Hematopoietic multipotent progenitor cell treated with erythropoietin and hydrocortisone succinate and interleukin-3 and kit ligand, for 4 days (in vitro differentiated cells): ENCODE data around the gene GOLGA6L9.
A peak's percentile ranks its signal among the peaks of the same experiment; 100 is the strongest.
"Not testable (repeated sequence)": the region's sequence is repeated elsewhere in the genome, so short reads cannot be mapped to it uniquely, and the experiment has no call there.

Experiments used
- DNase-seq: peaks from one replicate; pipeline ENCODE4 v3.0.0-alpha.2; 2015

Gene GOLGA6L9

DNA sequence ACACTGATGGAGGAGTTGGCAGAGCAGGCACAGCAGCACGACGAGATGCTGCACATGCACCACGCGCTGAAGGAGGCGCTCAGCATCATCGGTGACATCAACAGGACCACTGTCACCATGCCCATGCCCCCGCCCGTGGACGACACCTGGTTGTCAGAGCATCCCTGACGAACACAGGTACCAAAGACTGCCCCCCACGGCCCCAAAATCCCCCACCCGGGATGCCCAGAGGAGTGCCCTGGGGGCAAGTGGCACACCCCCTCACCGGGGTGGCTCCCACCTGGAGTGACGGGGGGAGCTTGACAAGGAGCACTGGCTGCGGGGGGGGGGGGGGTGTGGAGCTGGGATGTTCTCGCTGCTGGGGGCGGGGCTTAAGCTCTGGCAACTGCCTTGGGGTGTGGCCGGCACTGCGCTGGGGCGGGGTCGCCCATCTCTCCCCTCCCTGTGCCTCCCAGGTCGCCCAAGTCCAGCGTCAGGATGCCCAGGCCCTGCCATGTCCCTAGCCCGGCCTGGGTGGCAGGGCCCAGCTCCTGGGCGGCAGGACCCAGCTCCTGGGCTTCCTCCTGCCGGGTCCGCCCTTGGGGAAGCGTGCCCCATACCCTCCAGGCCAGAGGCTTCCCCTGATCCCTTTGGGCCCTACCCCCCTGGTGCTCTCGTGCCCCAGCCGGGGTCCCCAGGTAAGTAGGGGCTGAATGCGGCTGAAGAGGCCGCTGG lies 42.8 kb downstream of the GOLGA6L9 start:
- DNase-seq, result peak; percentile 18

DNA sequence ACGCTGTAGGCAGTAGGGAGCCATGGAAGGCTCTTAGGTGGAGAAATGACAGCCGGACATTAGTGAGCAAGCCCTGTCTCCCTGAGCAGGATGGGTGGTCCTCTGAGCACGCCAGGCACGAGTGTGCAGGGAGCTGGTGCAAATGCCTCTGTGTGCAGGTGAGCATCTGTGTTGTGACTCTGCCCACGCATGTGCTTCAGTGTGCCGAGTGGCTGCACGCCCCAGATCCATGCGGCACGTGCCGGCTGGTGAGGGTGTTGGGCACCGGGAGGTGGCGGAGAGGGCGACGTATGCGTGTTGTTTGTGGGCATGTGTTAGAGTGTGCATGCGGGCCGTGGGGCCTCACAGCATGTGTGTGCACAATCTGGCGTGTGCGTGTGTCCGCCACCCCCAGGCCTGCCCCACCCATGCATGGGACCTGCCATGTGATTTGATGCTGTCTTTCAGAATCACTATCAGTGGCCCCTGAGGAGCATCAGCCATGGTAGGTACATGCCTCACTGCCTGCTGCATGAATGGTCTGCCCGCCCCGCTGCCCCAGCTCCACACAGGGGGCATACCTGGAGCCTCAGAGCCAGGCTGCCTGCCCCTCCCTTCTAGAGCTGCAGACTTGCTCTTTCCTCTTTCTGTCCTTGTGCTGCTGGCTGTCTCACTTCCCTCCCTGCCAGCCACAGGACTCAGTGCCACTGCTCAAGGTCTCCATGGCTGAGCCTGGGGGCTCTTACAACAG lies 45.1 kb downstream of the GOLGA6L9 start:
- DNase-seq, result not testable (repeated sequence)

DNA sequence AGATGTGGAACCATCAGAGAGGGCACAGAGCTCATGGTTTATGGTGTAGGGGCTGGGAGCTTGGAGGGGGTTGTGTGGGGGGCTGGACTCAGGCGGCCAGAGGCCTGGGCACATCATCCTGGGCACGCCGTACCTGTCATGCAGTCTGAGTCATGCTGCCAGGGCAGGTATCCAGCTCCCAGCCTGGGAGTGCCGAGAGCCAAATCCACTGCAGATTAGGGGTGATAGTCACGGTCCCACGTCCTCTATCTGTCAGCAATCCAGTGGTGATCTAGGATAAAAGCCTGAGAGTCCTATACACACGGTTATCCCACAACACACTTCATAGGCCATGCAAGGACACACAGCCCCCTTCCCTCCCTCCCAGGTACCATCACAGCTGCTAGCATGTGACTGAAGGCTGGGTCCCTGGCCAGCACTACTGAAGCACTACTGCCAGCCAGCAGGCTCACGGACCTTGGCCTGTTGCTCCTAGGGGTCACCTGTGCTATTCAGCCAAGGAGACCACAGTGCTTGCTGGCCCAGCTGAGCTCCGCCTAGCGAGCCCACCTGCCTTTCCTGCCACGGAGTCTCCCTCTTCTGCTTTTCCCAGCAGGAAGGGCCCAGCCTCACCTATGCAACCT lies 45.8 kb downstream of the GOLGA6L9 start:
- DNase-seq, result not testable (repeated sequence)

DNA sequence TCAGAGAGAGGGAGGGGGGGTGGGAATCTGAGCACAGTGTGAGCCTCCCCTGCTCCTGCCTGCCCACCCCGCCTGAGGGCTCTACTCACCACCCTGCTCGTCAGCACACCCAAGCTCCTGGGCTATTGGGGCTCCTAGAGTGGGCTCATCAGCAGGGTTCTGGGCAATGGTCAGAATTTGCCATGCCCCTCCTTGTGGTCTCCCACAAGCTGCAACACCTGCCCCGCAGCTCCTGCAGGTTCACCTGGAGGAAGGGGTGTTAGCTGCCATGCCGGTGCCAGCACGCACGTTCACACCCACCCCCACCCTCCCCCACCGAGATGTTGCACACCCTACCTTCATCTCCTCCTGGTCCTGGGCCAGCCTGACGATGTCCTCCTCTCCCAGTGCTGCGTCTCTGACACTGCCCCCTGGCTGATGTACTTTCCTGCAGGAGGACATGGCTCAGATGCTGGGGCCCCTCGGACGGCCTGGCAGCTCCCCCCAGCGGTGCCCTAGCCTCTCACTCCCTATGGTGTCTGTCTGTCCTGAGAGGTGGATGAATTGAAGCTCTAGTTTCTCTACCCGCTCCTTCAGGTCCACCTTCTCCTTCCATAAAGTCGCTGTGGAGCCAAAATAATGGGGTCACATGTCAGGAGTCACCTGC lies 47.2 kb downstream of the GOLGA6L9 start:
- DNase-seq, result not testable (repeated sequence)

DNA sequence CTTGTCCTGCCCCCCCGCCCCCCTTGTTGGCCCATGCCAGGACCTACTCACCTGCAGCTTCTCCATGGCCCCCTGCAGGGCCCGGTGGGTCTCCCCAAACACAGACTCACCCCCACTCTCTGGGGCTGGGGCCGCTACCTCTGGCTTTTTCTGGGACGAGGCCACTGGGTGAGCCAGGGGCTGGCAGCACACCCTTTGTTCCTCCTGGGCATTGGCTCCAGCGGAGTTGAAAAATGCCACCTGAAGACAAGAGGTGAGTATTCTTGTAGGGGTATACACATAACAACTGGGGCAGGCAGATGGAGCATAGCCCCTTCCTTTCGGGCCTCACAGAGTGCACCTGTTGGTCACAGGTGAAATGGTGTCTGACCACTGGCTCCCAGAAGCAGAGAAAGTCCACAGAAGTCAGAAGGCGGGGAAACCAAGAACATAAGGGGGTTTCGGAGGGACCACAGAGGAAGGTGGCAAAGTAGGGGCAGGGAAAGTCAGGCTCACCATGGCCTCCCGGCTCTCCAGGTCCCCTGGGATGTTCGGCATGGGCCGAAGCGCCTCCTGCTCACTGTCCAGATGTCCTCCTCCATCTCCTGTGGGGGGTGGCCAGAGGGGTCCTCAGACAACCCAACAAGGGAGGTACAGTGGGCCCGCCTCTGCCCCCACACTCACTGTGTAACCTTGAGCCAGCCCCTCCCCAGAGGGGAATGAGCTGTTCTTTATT lies 47.9 kb downstream of the GOLGA6L9 start:
- DNase-seq, result not testable (repeated sequence)
